Embryonic facial prominence (tissue), 1 donor: ENCODE results near the gene SNAPC5.
A peak's percentile ranks its signal among the peaks of the same experiment; 100 is the strongest.
"Not testable (repeated sequence)": the region's sequence is repeated elsewhere in the genome, so short reads cannot be mapped to it uniquely, and the experiment has no call there.

Experiments used
- DNase-seq: peaks from one replicate; pipeline ENCODE4 v3.0.0-alpha.2; 2016; ENCODE audit errors: extremely low spot score

Gene SNAPC5

DNA sequence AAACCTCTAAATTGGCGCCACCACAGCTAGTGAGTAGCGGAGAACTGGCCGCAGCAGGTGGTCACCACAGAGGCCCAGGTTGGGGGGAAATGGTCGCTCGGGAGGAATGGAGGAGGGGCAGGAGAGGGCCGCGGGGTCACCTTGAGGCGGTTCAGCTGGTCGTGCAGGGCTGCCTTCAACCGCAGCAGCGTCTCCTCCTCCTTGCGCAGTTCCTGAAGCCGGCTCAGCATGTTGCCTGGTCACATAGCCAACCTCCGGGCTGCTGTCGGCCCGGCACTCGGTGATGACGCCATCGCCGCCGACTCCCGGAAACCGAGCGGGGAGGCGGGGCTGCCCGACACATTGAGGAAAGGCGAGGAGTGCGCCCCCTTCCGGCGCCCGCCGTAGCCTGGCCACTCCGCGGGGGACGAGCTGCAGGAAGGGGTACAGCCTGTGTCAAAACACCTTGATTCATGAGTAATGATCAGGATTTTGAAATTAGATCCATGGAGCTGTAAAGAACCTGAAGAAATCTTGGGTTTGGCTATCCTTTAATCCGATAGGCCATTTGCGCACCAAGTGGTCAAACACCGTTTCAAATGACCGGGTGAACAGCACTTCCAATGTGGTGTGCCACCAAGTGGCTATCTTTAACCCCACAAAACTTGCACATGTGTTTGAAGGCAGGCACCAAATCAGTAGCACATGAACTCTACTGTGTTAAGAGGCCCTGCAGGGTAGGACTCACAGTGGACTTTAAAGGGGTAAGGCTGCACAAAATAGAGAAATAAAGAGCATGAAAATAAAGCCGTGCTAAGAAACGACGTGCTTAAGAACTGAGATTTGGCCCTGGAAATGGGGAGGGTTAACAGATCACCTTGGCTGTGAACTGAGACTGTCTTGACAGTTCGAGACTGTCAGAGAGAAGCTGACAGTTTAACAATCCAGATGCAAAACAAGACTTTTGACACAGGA, at the start of gene SNAPC5:
TSS of gene SNAPC5 (minus strand) at position 261 of the 954 bp plus-strand sequence. CDS start at position 230, 31 bp downstream.
- DNase-seq: peak; percentile 89

GRCh38 chr15:66545255-66545654, 47.7 kb upstream of the SNAPC5 start:
- no peak for DNase-seq

DNA sequence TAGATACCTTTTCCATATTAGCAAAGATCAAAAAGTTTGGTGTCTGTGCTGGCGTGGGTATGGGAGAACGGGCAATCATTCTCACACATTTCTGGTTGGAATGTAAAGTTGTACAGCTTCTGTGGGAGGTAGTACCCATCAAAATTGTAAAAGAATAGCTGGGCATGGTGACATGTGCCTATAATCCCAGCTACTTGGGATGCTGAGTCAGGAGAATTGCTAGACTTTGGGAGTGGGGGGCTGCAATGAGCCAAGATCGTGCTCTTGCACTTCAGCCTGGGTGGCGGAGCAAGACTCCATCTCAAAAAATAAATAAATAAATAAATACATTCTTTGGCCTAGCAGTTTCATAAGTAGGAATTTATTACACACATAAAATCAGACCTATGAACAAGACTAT, 45.3 kb upstream of the SNAPC5 start:
- no peak for DNase-seq

- no peak for DNase-seq
Observed at GRCh38 chr15:66535056-66535455, 37.5 kb upstream of the SNAPC5 start.

- no peak for DNase-seq
Observed at GRCh38 chr15:66524838-66525237, 27.3 kb upstream of the SNAPC5 start.

DNA sequence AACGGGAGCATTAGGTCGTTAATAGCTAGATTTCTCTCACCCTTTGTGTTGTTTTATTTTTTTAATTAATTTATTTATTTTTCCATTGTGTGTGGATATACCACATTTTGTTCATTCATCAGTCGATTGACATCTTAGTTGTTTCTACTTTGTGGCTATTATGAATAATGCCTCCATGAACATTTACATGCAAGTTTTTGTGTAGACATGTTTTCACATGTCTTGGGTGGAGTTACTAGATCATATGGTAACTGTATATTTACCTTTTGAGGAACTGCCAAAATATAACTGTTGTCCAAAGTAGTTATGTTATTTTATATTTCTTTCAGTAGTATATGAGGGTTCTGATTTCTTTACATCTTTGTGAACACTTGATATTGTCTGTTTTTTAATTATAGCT, 26.4 kb upstream of the SNAPC5 start:
- no peak for DNase-seq

GRCh38 chr15:66515901-66516322, 18.4 kb upstream of the SNAPC5 start:
- DNase-seq: no peak

- no peak for DNase-seq
Observed at GRCh38 chr15:66514586-66514985, 17.0 kb upstream of the SNAPC5 start.

DNA sequence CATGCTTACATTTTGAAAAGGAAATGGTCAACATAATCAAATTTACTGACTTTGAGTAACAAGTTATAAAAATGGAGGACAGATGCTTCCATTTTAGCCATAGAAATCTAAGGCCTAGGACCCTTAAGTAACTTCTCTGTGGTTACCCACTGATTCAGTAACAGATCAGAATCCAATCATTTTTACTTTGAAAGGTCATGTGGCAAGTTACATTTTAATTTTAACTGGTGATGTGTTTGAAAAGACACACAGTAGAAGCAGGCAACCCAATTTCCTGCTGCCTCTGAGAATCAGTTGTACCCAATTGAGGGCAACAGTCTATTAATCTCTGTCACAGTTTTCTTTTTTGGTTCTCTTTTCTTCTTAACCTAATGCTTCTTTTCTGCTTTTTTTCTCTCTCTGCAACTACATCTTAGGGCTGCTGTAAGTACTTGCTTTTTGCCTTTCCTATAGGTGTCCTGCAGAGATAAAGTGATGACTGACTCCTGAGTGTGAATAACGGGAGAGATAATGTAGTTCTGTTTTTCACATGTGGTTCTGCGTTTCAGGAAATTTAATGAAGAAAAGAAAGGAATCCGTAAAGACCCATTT, 10.8 kb upstream of the SNAPC5 start:
- no peak for DNase-seq

DNA sequence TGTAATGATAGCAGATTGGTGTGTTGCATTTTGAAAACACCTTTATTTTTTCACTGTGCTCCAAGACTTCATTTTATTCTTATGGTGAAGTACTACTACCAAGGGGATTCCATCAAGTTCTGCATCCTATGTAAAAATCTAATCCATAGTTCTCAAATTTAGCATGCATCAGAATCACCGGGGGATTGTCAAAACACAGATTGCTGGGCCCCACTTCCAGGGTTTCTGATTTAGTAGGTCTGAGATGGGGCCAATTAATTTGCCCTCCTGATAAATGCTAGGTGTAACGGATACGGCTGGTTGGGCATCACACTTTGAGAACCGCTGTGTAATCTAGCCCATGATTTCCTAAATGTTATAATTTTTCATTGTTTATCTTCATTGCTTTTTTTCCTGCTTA, 8.3 kb upstream of the SNAPC5 start:
- no peak for DNase-seq

GRCh38 chr15:66505430-66505811, 7.9 kb upstream of the SNAPC5 start:
- DNase-seq: no peak

GRCh38 chr15:66504563-66505429, 7.2 kb upstream of the SNAPC5 start, which contains the start of the genes RPL4 and ZWILCH:
Gene RPL4, minus strand, starts transcription at chr15:66504855. Its CDS starts 65 bp downstream, at chr15:66504790.
Gene ZWILCH, plus strand, starts transcription at chr15:66505326. Its CDS starts 13 bp downstream, at chr15:66505339.
- DNase-seq: peak; percentile 63

DNA sequence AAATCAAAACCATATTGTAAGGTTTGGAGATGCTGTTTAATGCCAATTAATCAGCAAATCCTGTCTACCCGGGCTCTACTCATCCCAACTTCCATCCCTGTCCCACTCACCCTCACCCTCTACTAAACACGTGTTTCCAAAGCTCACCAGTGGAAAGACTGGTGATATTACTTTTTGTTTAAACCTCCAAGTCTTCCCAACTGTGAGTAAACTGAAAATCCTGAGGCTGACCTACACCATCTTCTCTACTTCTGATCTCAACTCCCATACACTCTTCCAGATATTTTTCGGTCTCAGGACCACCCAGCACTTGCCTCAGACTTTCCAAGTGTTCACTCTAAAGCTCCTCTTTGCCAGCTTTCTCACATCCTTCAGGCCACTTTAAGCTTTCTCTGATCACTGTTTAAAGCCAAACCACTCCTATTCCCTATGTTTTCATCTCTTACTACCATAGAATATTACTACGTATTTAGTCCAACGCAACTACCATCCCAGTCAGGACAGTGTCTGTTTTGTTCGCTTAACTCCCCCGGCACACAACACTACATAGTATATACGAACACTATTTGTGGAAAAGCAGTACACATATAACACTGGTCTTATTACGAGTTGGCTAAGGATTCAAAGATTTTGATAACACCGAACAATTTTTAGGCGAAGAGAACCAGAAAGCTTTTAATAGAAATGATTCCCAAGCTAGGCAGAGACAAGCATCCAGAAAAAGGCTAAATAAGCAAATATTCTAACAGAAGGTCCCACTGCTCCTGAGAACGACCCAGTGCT, 6.4 kb upstream of the SNAPC5 start:
- DNase-seq: no peak

DNA sequence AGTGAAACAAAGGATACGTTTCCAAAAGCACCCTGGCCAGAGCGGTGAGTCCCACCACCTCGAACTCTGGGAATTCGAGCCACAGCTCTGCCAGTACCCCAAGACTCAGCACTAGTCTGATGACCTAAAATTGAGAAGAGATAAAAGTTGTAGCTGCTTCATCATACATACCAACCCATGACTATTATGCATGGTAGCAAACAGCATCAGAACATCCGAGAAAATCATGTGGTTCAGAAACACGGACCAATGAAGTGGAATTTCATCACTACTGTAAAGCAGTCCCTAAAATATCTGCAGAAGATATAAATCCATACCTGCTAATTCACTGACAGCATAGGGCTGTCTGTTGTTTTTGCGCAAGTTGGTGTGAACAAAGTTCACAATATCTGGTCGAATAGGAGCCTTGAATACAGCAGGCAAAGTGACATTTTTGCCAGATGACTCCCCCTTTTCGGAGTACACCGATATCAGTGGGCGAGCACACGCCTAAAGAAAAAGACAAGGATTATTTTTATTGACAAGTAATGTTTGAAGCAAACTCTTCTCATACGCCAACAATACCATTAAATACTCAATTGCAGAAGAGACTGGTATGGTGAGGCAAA, 5.6 kb upstream of the SNAPC5 start:
- DNase-seq: not testable (repeated sequence)

DNA sequence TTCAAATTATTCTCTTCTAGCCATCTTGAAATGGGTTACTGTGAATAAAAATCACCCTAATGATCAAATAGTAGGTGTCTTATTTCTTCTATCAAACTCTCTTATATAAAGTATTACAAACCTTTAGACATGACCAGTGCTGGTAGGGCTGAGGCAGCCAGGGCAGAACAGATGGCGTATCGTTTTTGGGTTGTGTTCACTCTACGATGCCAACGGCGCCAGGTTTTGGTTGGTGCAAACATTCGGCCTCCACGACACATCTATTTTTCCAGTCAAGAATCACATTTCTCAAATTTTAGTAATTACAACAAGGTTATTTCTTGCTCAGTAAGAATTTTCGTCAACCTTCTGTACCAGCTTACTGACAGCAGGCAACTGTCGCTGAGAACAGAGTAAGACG, 4.9 kb upstream of the SNAPC5 start:
- DNase-seq: no peak

- not testable (repeated sequence) for DNase-seq
Observed at GRCh38 chr15:66500346-66500745, 2.8 kb upstream of the SNAPC5 start.

GRCh38 chr15:66498501-66499386, 1.2 kb upstream of the SNAPC5 start:
- peak; percentile 42 for DNase-seq

DNA sequence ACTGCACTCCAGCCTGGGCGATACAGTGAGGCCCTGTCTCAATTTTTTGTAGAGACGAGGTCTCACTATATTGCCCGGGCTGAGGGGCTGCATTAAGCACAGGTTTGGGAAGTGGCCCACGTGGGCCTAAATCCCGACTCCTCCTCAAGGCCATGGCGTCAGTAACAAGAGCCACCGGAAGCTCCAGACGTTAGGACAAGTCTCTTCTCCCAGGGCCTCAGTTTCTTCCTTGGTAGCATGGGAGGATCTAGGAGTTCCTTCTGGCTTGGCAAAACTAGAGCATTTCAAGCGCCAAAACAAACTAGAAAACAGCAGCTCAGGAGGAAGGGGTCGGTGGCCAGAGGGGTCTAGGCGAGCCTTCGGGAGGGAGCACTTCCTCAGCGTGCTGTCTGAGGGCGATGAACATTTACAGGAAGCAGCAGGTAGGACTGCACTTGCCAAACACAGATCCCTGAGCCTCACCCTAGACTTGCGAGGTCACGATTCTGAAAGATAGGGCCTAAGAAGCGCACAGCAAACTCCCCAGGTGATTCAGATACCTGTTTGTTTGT, 536 bp downstream of the SNAPC5 start:
- no peak for DNase-seq

- DNase-seq: no peak
Observed at GRCh38 chr15:66494262-66494661, 3.3 kb downstream of the SNAPC5 start.
